H1 (cell line): ENCODE data around the gene CALML4. TPM values are rescaled to one million over a fixed set of nuclear protein-coding genes. Genes with fewer than 3 reads are reported as not detected.
A peak's percentile ranks its signal among the peaks of the same experiment; 100 is the strongest.

Experiments used
- CTCF ChIA-PET: fragments of 300-600 bp; sonication (Branson Sonifier 250); formaldehyde crosslinking; loops from one replicate; lab custom pipeline; 2021; ENCODE audit not compliant: partially characterized antibody; lab: Charles Lee
- POLR2A ChIA-PET: fragments of 300-600 bp; sonication (Branson Sonifier 250); formaldehyde crosslinking; loops from one replicate; lab custom pipeline; 2021; ENCODE audit warnings: inconsistent platforms; ENCODE audit not compliant: partially characterized antibody; lab: Charles Lee
- DNase-seq, 2 experiments: peaks; one replicate each; pipeline versions ENCODE4 v3.0.0 to v3.0.0-alpha.2; 2010 to 2022; ENCODE audit warnings: low spot score in 2 of 2, low read depth in 1 of 2, mixed read lengths in 1 of 2
- FAIRE-seq: peaks from 2 replicates; lab custom pipeline; 2011; peaks lifted over from hg19 to GRCh38; lab: Jason Lieb, UNC
- H2AFZ ChIP-seq: 2 replicates; pipeline ENCODE4 v1.8.1; 2012; ENCODE audit warnings: low read length, inconsistent platforms
- H2AK5ac ChIP-seq: 2 replicates; pipeline ENCODE4 v1.6.1; 2013; ENCODE audit warnings: low read depth, low read length
- H2BK120ac ChIP-seq: replicated peaks from 2 replicates; pipeline ENCODE3; 2013; ENCODE audit warnings: low read depth, low read length, inconsistent platforms
- H2BK12ac ChIP-seq: 2 replicates; pipeline ENCODE4 v1.6.1; 2013; ENCODE audit warnings: low read depth, low read length
- H2BK15ac ChIP-seq: 2 replicates; pipeline ENCODE4 v1.6.1; 2013; ENCODE audit warnings: low read length
- H2BK20ac ChIP-seq: 2 replicates; pipeline ENCODE4 v1.6.1; 2013; ENCODE audit warnings: low read length
- H2BK5ac ChIP-seq: 2 replicates; pipeline ENCODE4 v1.6.1; 2013; ENCODE audit warnings: low read depth, low read length
- H3K14ac ChIP-seq: 2 replicates; pipeline ENCODE4 v1.6.1; 2013; ENCODE audit warnings: inconsistent platforms; ENCODE audit not compliant: insufficient read length
- H3K18ac ChIP-seq: 2 replicates; pipeline ENCODE4 v1.6.1; 2013; ENCODE audit warnings: low read length; ENCODE audit errors: extremely low read depth
- H3K23ac ChIP-seq: 2 replicates; pipeline ENCODE4 v1.6.1; 2013; ENCODE audit warnings: inconsistent platforms; ENCODE audit not compliant: insufficient read length
- H3K23me2 ChIP-seq: 2 replicates; pipeline ENCODE4 v1.6.1; 2013; ENCODE audit warnings: low read depth, low read length
- H3K27ac ChIP-seq: 2 replicates; pipeline ENCODE4 v1.6.1; 2011; ENCODE audit warnings: low read depth, low read length, inconsistent platforms
- H3K27me3 ChIP-seq, 4 experiments: replicated peaks in 1 of 4; 1 replicate in 1 of 4; 2 replicates in 3 of 4; pipeline versions ENCODE4 v1.6.1 to v1.8.1; 2011 to 2013; ENCODE audit warnings: low read length in 3 of 4, mild to moderate bottlenecking in 3 of 4, inconsistent platforms in 2 of 4, mixed read lengths in 2 of 4, moderate library complexity in 1 of 4; ENCODE audit not compliant: control insufficient read depth in 3 of 4, insufficient read depth in 3 of 4; ENCODE audit errors: extremely low read depth in 1 of 4
- H3K36me3 ChIP-seq, 4 experiments: 2 replicates each; pipeline versions ENCODE4 v1.6.1 to v1.8.1; 2011 to 2013; ENCODE audit warnings: mild to moderate bottlenecking in 4 of 4, low read length in 3 of 4, moderate library complexity in 2 of 4, control low read depth in 1 of 4, inconsistent platforms in 1 of 4; ENCODE audit not compliant: insufficient read depth in 4 of 4, control insufficient read depth in 2 of 4
- H3K4ac ChIP-seq: replicated peaks from 2 replicates; pipeline ENCODE3; 2013; ENCODE audit warnings: low read length, low read depth, mixed read lengths, inconsistent platforms; ENCODE audit not compliant: insufficient read length
- H3K4me1 ChIP-seq, 4 experiments: replicated peaks in 1 of 4; 1 replicate in 1 of 4; 2 replicates in 3 of 4; pipeline versions ENCODE4 v1.6.1 to v1.8.1; 2011 to 2013; ENCODE audit warnings: low read length in 3 of 4, inconsistent platforms in 2 of 4, mixed read lengths in 1 of 4; ENCODE audit not compliant: insufficient read depth in 4 of 4, control insufficient read depth in 3 of 4
- H3K4me2 ChIP-seq, 2 experiments: 2 replicates each; pipeline versions ENCODE4 v1.6.1 to v1.8.1; 2011 to 2013; ENCODE audit warnings: low read depth in 2 of 2, low read length in 2 of 2, control low read depth in 1 of 2, inconsistent platforms in 1 of 2, mild to moderate bottlenecking in 1 of 2; ENCODE audit not compliant: insufficient read depth in 1 of 2
- H3K4me3 ChIP-seq, 4 experiments: fragments of 200-600, 300-600 bp in 1 of 4; sonication (generic), shearing (Covaris generic), sonication (Bioruptor Twin) in 1 of 4; 2 replicates each; pipeline versions ENCODE4 v1.5.1 to v1.8.1; 2011 to 2016; ENCODE audit warnings: low read length in 4 of 4, low read depth in 3 of 4, control low read depth in 2 of 4, inconsistent platforms in 2 of 4, mild to moderate bottlenecking in 2 of 4, mixed read lengths in 1 of 4, moderate library complexity in 1 of 4; ENCODE audit not compliant: insufficient read depth in 2 of 4; ENCODE audit errors: extremely low read depth in 1 of 4
- H3K56ac ChIP-seq: replicated peaks from 2 replicates; pipeline ENCODE3; 2013; ENCODE audit warnings: low read depth, mild to moderate bottlenecking, mixed read lengths, low read length, inconsistent platforms; ENCODE audit not compliant: insufficient read length
- H3K79me1 ChIP-seq: 2 replicates; pipeline ENCODE4 v1.6.1; 2013; ENCODE audit warnings: low read depth, low read length, control low read depth
- H3K79me2 ChIP-seq, 2 experiments: 2 replicates each; pipeline versions ENCODE4 v1.6.1 to v1.8.1; 2012 to 2013; ENCODE audit warnings: low read length in 2 of 2, mild to moderate bottlenecking in 2 of 2, inconsistent platforms in 1 of 2; ENCODE audit not compliant: insufficient read depth in 2 of 2, control insufficient read depth in 1 of 2
- H3K9ac ChIP-seq, 4 experiments: replicated peaks in 1 of 4; 1 replicate in 1 of 4; 2 replicates in 3 of 4; pipeline versions ENCODE4 v1.6.1 to v1.8.1; 2011 to 2013; ENCODE audit warnings: low read depth in 3 of 4, low read length in 3 of 4, control low read depth in 2 of 4, mild to moderate bottlenecking in 2 of 4, moderate library complexity in 2 of 4, inconsistent platforms in 1 of 4; ENCODE audit errors: extremely low read depth in 1 of 4
- H3K9me3 ChIP-seq, 2 experiments: 2 replicates each; pipeline versions ENCODE4 v1.6.1 to v1.8.1; 2012 to 2013; ENCODE audit warnings: mild to moderate bottlenecking in 2 of 2, moderate library complexity in 2 of 2, control low read depth in 1 of 2, inconsistent platforms in 1 of 2, low read depth in 1 of 2, low read length in 1 of 2, mixed read lengths in 1 of 2; ENCODE audit not compliant: insufficient read depth in 2 of 2
- H4K20me1 ChIP-seq, 2 experiments: replicated peaks in 1 of 2; 2 replicates each; pipeline versions ENCODE3 to v1.8.1; 2011 to 2013; ENCODE audit warnings: inconsistent platforms in 2 of 2, low read length in 2 of 2, mild to moderate bottlenecking in 1 of 2; ENCODE audit not compliant: insufficient read depth in 2 of 2, control insufficient read depth in 1 of 2
- H4K5ac ChIP-seq: 2 replicates; pipeline ENCODE4 v1.6.1; 2013; ENCODE audit warnings: low read length, low read depth, mixed read lengths, inconsistent platforms; ENCODE audit not compliant: insufficient read length
- H4K8ac ChIP-seq: 2 replicates; pipeline ENCODE4 v1.8.0; 2013; ENCODE audit warnings: mild to moderate bottlenecking, moderate library complexity, low read length, inconsistent platforms; ENCODE audit not compliant: insufficient read depth; ENCODE audit errors: extremely low read depth
- H4K91ac ChIP-seq: replicated peaks from 2 replicates; pipeline ENCODE3; 2013; ENCODE audit warnings: low read length, mixed read lengths, inconsistent platforms; ENCODE audit not compliant: insufficient read length
- WGBS, 2 experiments: shearing (Covaris generic) in 1 of 2; methylation state at CpG; one replicate each; pipeline versions ENCODE4 v1.1.6 to v1.1.7; 2013 to 2015; ENCODE audit warnings: low lambda C conversion rate in 2 of 2, mixed read lengths in 2 of 2, inconsistent platforms in 1 of 2, low coverage in 1 of 2, missing lambda C conversion rate in 1 of 2; ENCODE audit not compliant: insufficient replicate concordance in 2 of 2, insufficient coverage in 1 of 2, insufficient read length in 1 of 2; ENCODE audit errors: extremely low coverage in 1 of 2, missing lambda C conversion rate in 1 of 2; 5-methylcytosine and 5-hydroxymethylcytosine counted together
- polyA plus RNA-seq, 7 experiments: library from polyadenylated mRNA; depleted of rRNA in 3 of 7; stranded (reverse) in 5 of 7; unstranded in 2 of 7; fragments of >200 nt in 5 of 7; fragments of 200-250 nt in 2 of 7; gene quantifications; 1 replicate in 5 of 7; 2 replicates in 1 of 7; 4 replicates in 1 of 7; pipeline versions ENCODE4 v1.2.1 to v1.2.3, GENCODE V29; 2011 to 2013; ENCODE audit warnings: missing spikeins in 2 of 7, mixed read lengths in 2 of 7
- total RNA-seq: library from RNA; stranded (reverse); fragmentation: NEBNext Ultra II Directional; extraction: Animal tissue kit (Norgen Biotek cat#: 25700); gene quantifications from 2 replicates; pipeline ENCODE4 v1.2.1, GENCODE V29; 2021

CALML4 gene
- total and polyA plus RNA-seq, 2 of the 8 experiments (the other 6 are each of a cell fraction or from before 2014, with no cell fraction given) = 3.8 to 12.5 TPM

GRCh38 chr15:68208136-68208535, 3.0 kb upstream of the CALML4 start:
- WGBS, 2 experiments = 96% methylated on average over 13 of the region's 16 CpGs; no CpG with 5 or more reads in 1 of the 2 experiments

More at GRCh38 chr15:68208136-68208535, 3.0 kb upstream of the CALML4 start:
- Histone ChIP-seq H2BK120ac (no peak overlapping the region), H3K4me1 (peaks cover 2 to 39% (median 19%) of the 10 kb centered on the region in 4 experiments), H4K20me1 (peaks cover 10 to 30% of the 10 kb centered on the region in 2 experiments), H3K23ac (no peak overlapping the region), H3K18ac (no peak overlapping the region; the same call in 1 of the 2 replicates), H3K23me2 (no peaks in the 10 kb centered on the region), H2AK5ac (no peak overlapping the region), H2BK15ac (no peak overlapping the region), H2BK20ac (no peak overlapping the region), H3K79me1 (peaks cover 5% of the 10 kb centered on the region; the same call in 1 of the 2 replicates), H3K27me3 (no peaks in the 10 kb centered on the region), H2BK12ac (no peak overlapping the region), H3K4me2 (no peak overlapping the region), H4K8ac (peak overlapping the region; percentile 54), H3K14ac (no peak overlapping the region), H3K36me3 (no peaks in the 10 kb centered on the region; a peak in 1 of 8 replicates), H3K27ac (no peak overlapping the region), H2AFZ (no peak overlapping the region), H4K5ac (no peak overlapping the region), H3K4me3 (no peak overlapping the region), H3K56ac (no peak overlapping the region), H3K4ac (no peak overlapping the region), H3K79me2 (peaks cover 0 to 18% of the 10 kb centered on the region in 2 experiments; a peak in 1 of 4 replicates), H3K9me3 (no peaks in the 10 kb centered on the region), H4K91ac (no peak overlapping the region), H2BK5ac (no peak overlapping the region), H3K9ac (no peak overlapping the region)
- DNase-seq (no peak), FAIRE-seq (no peak)
- CTCF ChIA-PET = interaction anchor here (5.7 kb wide), 1 partner anchor 12 kb away, joined by 101 read pairs; no protein-coding TSS in a partner anchor
- POLR2A ChIA-PET = no interaction called here
